Midbrain (tissue), 1 donor: Measurements from ENCODE around the gene ITGB4.

ENCODE experiments used
- DNase-seq: peaks from one replicate; lab custom pipeline; 2025; lab: John Stamatoyannopoulos, UW

Gene ITGB4

GRCh38 chr17:75791254-75791653, 70.0 kb downstream of the ITGB4 start:
- DNase-seq, result no peak

DNA sequence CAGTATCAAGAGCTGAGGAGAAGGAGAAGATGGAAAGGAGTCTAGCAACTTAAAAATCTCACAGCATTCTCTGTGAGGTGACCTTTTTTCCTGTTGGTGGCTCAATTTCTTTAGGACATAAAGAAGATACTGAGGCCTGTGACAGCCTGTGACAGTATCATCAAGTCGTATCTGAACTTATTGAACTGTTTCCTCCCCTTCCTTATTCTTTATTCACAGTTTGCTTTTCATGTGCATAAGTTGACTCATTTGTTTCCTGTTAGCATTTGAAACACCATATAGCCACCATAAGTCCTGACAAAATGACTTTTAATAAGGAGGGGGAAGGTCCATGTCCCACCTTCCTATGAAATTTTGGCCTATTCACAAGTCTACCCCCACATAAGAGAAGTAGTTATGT, 72.2 kb downstream of the ITGB4 start:
- no peak for DNase-seq

GRCh38 chr17:75795820-75796607, 74.8 kb downstream of the ITGB4 start:
- DNase-seq, result no peak

- no peak for DNase-seq
Observed at GRCh38 chr17:75799402-75799801, 78.1 kb downstream of the ITGB4 start.

DNA sequence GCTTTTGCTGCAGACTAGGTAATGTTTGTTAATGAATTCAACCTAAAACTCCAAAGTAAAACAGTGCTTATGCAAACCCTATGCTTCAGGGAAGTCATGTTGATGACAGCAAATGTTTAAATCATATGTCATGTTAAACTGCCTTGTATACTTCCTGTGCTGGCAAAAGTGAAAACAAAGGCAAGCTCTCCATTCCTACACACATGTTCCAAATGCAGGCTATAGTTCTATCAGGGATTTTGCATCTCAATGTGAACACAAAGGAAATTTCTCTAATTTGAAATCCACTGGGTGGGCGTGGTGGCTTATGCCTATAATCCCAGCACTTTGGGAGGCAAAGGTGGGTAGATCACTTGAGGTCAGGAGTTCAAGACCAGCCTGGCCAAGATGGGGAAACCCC, 82.6 kb downstream of the ITGB4 start:
- no peak for DNase-seq

DNA sequence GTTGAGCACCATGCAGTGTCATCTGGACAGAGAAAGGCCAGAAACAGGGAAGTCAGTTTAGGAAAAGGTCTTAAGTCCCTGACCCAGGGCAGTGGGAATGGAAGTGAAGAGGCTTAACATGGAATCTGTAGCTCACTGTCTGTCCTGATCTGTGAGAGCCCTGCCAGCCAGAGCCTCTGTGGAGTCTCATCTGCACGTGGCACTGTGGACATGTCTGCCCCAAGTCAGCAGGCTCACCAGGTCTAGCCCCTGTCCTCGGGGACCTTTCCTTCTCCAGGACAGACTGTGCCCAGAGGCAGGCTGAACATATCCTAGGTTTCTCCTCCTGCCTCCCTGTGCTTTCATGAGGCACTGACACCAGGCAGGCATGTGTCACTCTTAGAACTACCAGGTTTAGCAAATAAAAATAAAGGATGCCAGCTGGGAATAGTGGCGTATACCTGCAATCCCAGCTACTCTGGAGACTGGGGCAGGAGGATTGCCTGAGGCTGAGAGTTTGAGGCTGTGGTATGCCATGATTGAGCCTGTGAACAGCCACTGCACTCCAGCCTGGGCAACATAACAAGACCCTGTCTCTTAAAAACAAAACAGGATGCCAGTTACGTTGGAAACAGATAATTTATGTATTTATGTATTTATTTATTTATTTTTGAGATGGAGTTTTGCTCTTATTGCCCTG, 85.7 kb downstream of the ITGB4 start:
- DNase-seq, result no peak
